H1 (cell line): ENCODE results near the gene ING5. TPM values are rescaled to one million over a fixed set of nuclear protein-coding genes. Genes with fewer than 3 reads are reported as not detected.

Experiments used
- CTCF ChIA-PET: fragments of 300-600 bp; sonication (Branson Sonifier 250); formaldehyde crosslinking; loops from one replicate; lab custom pipeline; 2021; ENCODE audit not compliant: partially characterized antibody; lab: Charles Lee
- POLR2A ChIA-PET: fragments of 300-600 bp; sonication (Branson Sonifier 250); formaldehyde crosslinking; loops from one replicate; lab custom pipeline; 2021; ENCODE audit warnings: inconsistent platforms; ENCODE audit not compliant: partially characterized antibody; lab: Charles Lee
- DNase-seq, 2 experiments: peaks; one replicate each; pipeline versions ENCODE4 v3.0.0 to v3.0.0-alpha.2; 2010 to 2022; ENCODE audit warnings: low spot score in 2 of 2, low read depth in 1 of 2, mixed read lengths in 1 of 2
- FAIRE-seq: peaks from 2 replicates; lab custom pipeline; 2011; peaks lifted over from hg19 to GRCh38; lab: Jason Lieb, UNC
- H2AFZ ChIP-seq: 2 replicates; pipeline ENCODE4 v1.8.1; 2012; ENCODE audit warnings: low read length, inconsistent platforms
- H2AK5ac ChIP-seq: 2 replicates; pipeline ENCODE4 v1.6.1; 2013; ENCODE audit warnings: low read depth, low read length
- H2BK120ac ChIP-seq: replicated peaks from 2 replicates; pipeline ENCODE3; 2013; ENCODE audit warnings: low read depth, low read length, inconsistent platforms
- H2BK12ac ChIP-seq: 2 replicates; pipeline ENCODE4 v1.6.1; 2013; ENCODE audit warnings: low read depth, low read length
- H2BK15ac ChIP-seq: 2 replicates; pipeline ENCODE4 v1.6.1; 2013; ENCODE audit warnings: low read length
- H2BK20ac ChIP-seq: 2 replicates; pipeline ENCODE4 v1.6.1; 2013; ENCODE audit warnings: low read length
- H2BK5ac ChIP-seq: 2 replicates; pipeline ENCODE4 v1.6.1; 2013; ENCODE audit warnings: low read depth, low read length
- H3K14ac ChIP-seq: 2 replicates; pipeline ENCODE4 v1.6.1; 2013; ENCODE audit warnings: inconsistent platforms; ENCODE audit not compliant: insufficient read length
- H3K18ac ChIP-seq: 2 replicates; pipeline ENCODE4 v1.6.1; 2013; ENCODE audit warnings: low read length; ENCODE audit errors: extremely low read depth
- H3K23ac ChIP-seq: 2 replicates; pipeline ENCODE4 v1.6.1; 2013; ENCODE audit warnings: inconsistent platforms; ENCODE audit not compliant: insufficient read length
- H3K23me2 ChIP-seq: 2 replicates; pipeline ENCODE4 v1.6.1; 2013; ENCODE audit warnings: low read depth, low read length
- H3K27ac ChIP-seq: 2 replicates; pipeline ENCODE4 v1.6.1; 2011; ENCODE audit warnings: low read depth, low read length, inconsistent platforms
- H3K27me3 ChIP-seq, 4 experiments: replicated peaks in 1 of 4; 1 replicate in 1 of 4; 2 replicates in 3 of 4; pipeline versions ENCODE4 v1.6.1 to v1.8.1; 2011 to 2013; ENCODE audit warnings: low read length in 3 of 4, mild to moderate bottlenecking in 3 of 4, inconsistent platforms in 2 of 4, mixed read lengths in 2 of 4, moderate library complexity in 1 of 4; ENCODE audit not compliant: control insufficient read depth in 3 of 4, insufficient read depth in 3 of 4; ENCODE audit errors: extremely low read depth in 1 of 4
- H3K36me3 ChIP-seq, 4 experiments: 2 replicates each; pipeline versions ENCODE4 v1.6.1 to v1.8.1; 2011 to 2013; ENCODE audit warnings: mild to moderate bottlenecking in 4 of 4, low read length in 3 of 4, moderate library complexity in 2 of 4, control low read depth in 1 of 4, inconsistent platforms in 1 of 4; ENCODE audit not compliant: insufficient read depth in 4 of 4, control insufficient read depth in 2 of 4
- H3K4ac ChIP-seq: replicated peaks from 2 replicates; pipeline ENCODE3; 2013; ENCODE audit warnings: low read length, low read depth, mixed read lengths, inconsistent platforms; ENCODE audit not compliant: insufficient read length
- H3K4me1 ChIP-seq, 4 experiments: replicated peaks in 1 of 4; 1 replicate in 1 of 4; 2 replicates in 3 of 4; pipeline versions ENCODE4 v1.6.1 to v1.8.1; 2011 to 2013; ENCODE audit warnings: low read length in 3 of 4, inconsistent platforms in 2 of 4, mixed read lengths in 1 of 4; ENCODE audit not compliant: insufficient read depth in 4 of 4, control insufficient read depth in 3 of 4
- H3K4me2 ChIP-seq, 2 experiments: 2 replicates each; pipeline versions ENCODE4 v1.6.1 to v1.8.1; 2011 to 2013; ENCODE audit warnings: low read depth in 2 of 2, low read length in 2 of 2, control low read depth in 1 of 2, inconsistent platforms in 1 of 2, mild to moderate bottlenecking in 1 of 2; ENCODE audit not compliant: insufficient read depth in 1 of 2
- H3K4me3 ChIP-seq, 4 experiments: fragments of 200-600, 300-600 bp in 1 of 4; sonication (generic), shearing (Covaris generic), sonication (Bioruptor Twin) in 1 of 4; 2 replicates each; pipeline versions ENCODE4 v1.5.1 to v1.8.1; 2011 to 2016; ENCODE audit warnings: low read length in 4 of 4, low read depth in 3 of 4, control low read depth in 2 of 4, inconsistent platforms in 2 of 4, mild to moderate bottlenecking in 2 of 4, mixed read lengths in 1 of 4, moderate library complexity in 1 of 4; ENCODE audit not compliant: insufficient read depth in 2 of 4; ENCODE audit errors: extremely low read depth in 1 of 4
- H3K56ac ChIP-seq: replicated peaks from 2 replicates; pipeline ENCODE3; 2013; ENCODE audit warnings: low read depth, mild to moderate bottlenecking, mixed read lengths, low read length, inconsistent platforms; ENCODE audit not compliant: insufficient read length
- H3K79me1 ChIP-seq: 2 replicates; pipeline ENCODE4 v1.6.1; 2013; ENCODE audit warnings: low read depth, low read length, control low read depth
- H3K79me2 ChIP-seq, 2 experiments: 2 replicates each; pipeline versions ENCODE4 v1.6.1 to v1.8.1; 2012 to 2013; ENCODE audit warnings: low read length in 2 of 2, mild to moderate bottlenecking in 2 of 2, inconsistent platforms in 1 of 2; ENCODE audit not compliant: insufficient read depth in 2 of 2, control insufficient read depth in 1 of 2
- H3K9ac ChIP-seq, 4 experiments: replicated peaks in 1 of 4; 1 replicate in 1 of 4; 2 replicates in 3 of 4; pipeline versions ENCODE4 v1.6.1 to v1.8.1; 2011 to 2013; ENCODE audit warnings: low read depth in 3 of 4, low read length in 3 of 4, control low read depth in 2 of 4, mild to moderate bottlenecking in 2 of 4, moderate library complexity in 2 of 4, inconsistent platforms in 1 of 4; ENCODE audit errors: extremely low read depth in 1 of 4
- H3K9me3 ChIP-seq, 2 experiments: 2 replicates each; pipeline versions ENCODE4 v1.6.1 to v1.8.1; 2012 to 2013; ENCODE audit warnings: mild to moderate bottlenecking in 2 of 2, moderate library complexity in 2 of 2, control low read depth in 1 of 2, inconsistent platforms in 1 of 2, low read depth in 1 of 2, low read length in 1 of 2, mixed read lengths in 1 of 2; ENCODE audit not compliant: insufficient read depth in 2 of 2
- H4K20me1 ChIP-seq, 2 experiments: replicated peaks in 1 of 2; 2 replicates each; pipeline versions ENCODE3 to v1.8.1; 2011 to 2013; ENCODE audit warnings: inconsistent platforms in 2 of 2, low read length in 2 of 2, mild to moderate bottlenecking in 1 of 2; ENCODE audit not compliant: insufficient read depth in 2 of 2, control insufficient read depth in 1 of 2
- H4K5ac ChIP-seq: 2 replicates; pipeline ENCODE4 v1.6.1; 2013; ENCODE audit warnings: low read length, low read depth, mixed read lengths, inconsistent platforms; ENCODE audit not compliant: insufficient read length
- H4K8ac ChIP-seq: 2 replicates; pipeline ENCODE4 v1.8.0; 2013; ENCODE audit warnings: mild to moderate bottlenecking, moderate library complexity, low read length, inconsistent platforms; ENCODE audit not compliant: insufficient read depth; ENCODE audit errors: extremely low read depth
- H4K91ac ChIP-seq: replicated peaks from 2 replicates; pipeline ENCODE3; 2013; ENCODE audit warnings: low read length, mixed read lengths, inconsistent platforms; ENCODE audit not compliant: insufficient read length
- CHD1 ChIP-seq: IDR thresholded peaks from 2 replicates; pipeline ENCODE4 v1.6.1; 2012; ENCODE audit warnings: low read depth, low read length, improper control_type of control experiment
- EZH2 ChIP-seq: fragments of 200-600 bp; sonication (generic); IDR thresholded peaks from 2 replicates; pipeline ENCODE4 v1.7.1; 2012; ENCODE audit warnings: low read depth, mild to moderate bottlenecking, moderate library complexity, low read length, inconsistent platforms; ENCODE audit not compliant: severe bottlenecking
- HDAC6 ChIP-seq: IDR thresholded peaks from one replicate; pipeline ENCODE4 v1.7.1; 2012; ENCODE audit warnings: low read depth, mild to moderate bottlenecking, inconsistent platforms, low read length, moderate library complexity
- PHF8 ChIP-seq: fragments of 200-600 bp; sonication (generic); conservative IDR thresholded peaks from 2 replicates; pipeline ENCODE4 v1.7.1; 2012; ENCODE audit warnings: low read depth, mild to moderate bottlenecking, inconsistent platforms, low read length, moderate library complexity
- RAD21 ChIP-seq, 2 experiments: IDR thresholded peaks in 1 of 2; conservative IDR thresholded peaks in 1 of 2; 2 replicates each; pipeline ENCODE4 v1.6.1; 2011; ENCODE audit warnings: low read depth in 2 of 2, low read length in 2 of 2, improper control_type of control experiment in 1 of 2, inconsistent platforms in 1 of 2, mild to moderate bottlenecking in 1 of 2, moderate library complexity in 1 of 2
- TAF7 ChIP-seq: optimal IDR thresholded peaks from 2 replicates; pipeline ENCODE3; 2011; ENCODE audit warnings: low read depth, mild to moderate bottlenecking, inconsistent platforms, low read length, moderate library complexity, borderline replicate concordance
- WGBS, 2 experiments: shearing (Covaris generic) in 1 of 2; methylation state at CpG; one replicate each; pipeline versions ENCODE4 v1.1.6 to v1.1.7; 2013 to 2015; ENCODE audit warnings: low lambda C conversion rate in 2 of 2, mixed read lengths in 2 of 2, inconsistent platforms in 1 of 2, low coverage in 1 of 2, missing lambda C conversion rate in 1 of 2; ENCODE audit not compliant: insufficient replicate concordance in 2 of 2, insufficient coverage in 1 of 2, insufficient read length in 1 of 2; ENCODE audit errors: extremely low coverage in 1 of 2, missing lambda C conversion rate in 1 of 2; 5-methylcytosine and 5-hydroxymethylcytosine counted together
- polyA plus RNA-seq, 7 experiments: library from polyadenylated mRNA; depleted of rRNA in 3 of 7; stranded (reverse) in 5 of 7; unstranded in 2 of 7; fragments of >200 nt in 5 of 7; fragments of 200-250 nt in 2 of 7; gene quantifications; 1 replicate in 5 of 7; 2 replicates in 1 of 7; 4 replicates in 1 of 7; pipeline versions ENCODE4 v1.2.1 to v1.2.3, GENCODE V29; 2011 to 2013; ENCODE audit warnings: missing spikeins in 2 of 7, mixed read lengths in 2 of 7
- total RNA-seq: library from RNA; stranded (reverse); fragmentation: NEBNext Ultra II Directional; extraction: Animal tissue kit (Norgen Biotek cat#: 25700); gene quantifications from 2 replicates; pipeline ENCODE4 v1.2.1, GENCODE V29; 2021
- TF ChIP-seq, protein P1 (sequence below): IDR thresholded peaks from 2 replicates; pipeline ENCODE4 v1.6.1; 2012; ENCODE audit warnings: low read length, inconsistent platforms
- TF ChIP-seq, protein P2 (sequence below), 3 experiments: IDR thresholded peaks; 1 replicate in 2 of 3; 2 replicates in 1 of 3; pipeline versions ENCODE4 v1.5.1 to v1.6.1; 2011; ENCODE audit warnings: low read length in 3 of 3, mild to moderate bottlenecking in 3 of 3, inconsistent platforms in 2 of 3, low read depth in 1 of 3, moderate library complexity in 1 of 3; ENCODE audit not compliant: insufficient read depth in 1 of 3; ENCODE audit errors: control extremely low read depth in 1 of 3

Gene ING5
- total and polyA plus RNA-seq, 2 of the 8 experiments (the other 6 are each of a cell fraction or from before 2014, with no cell fraction given): 41.5 to 47.4 TPM

DNA sequence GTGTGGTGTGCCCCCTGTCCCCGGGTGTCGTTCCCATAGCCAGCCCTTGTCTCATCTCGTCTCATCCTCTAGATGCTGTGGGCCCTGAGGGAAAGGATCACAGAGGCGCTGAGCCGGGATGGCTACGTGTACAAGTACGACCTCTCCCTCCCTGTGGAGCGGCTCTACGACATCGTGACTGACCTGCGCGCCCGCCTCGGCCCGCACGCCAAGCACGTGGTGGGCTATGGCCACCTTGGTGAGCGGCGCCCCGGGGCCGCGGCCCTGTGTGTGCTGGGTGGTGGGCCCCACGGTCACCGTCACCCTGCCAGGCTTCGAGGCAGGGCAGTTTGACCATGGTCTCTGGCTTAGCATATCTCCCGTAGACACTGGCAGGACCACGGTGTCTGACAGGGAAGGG lies 53.9 kb downstream of the ING5 start:
- CTCF ChIA-PET: interaction anchor here (1.0 kb wide), 1 partner anchor 123 kb away, joined by 3 read pairs; no protein-coding TSS in a partner anchor
- POLR2A ChIA-PET: interaction anchor here (1.0 kb wide), 1 partner anchor 17 kb away, joined by 4 read pairs; no protein-coding TSS in a partner anchor
- TF ChIP-seq EZH2 (no peak), CHD1 (no peak), RAD21 (IDR thresholded peaks at IDR 0.05 in 1 of 2, conservative IDR thresholded peaks at IDR 0.05 in 1 of 2; ENCODE audit: low read depth in 2 of 2, low read length in 2 of 2) (no peak), HDAC6 (no peak), PHF8 (no peak), TAF7 (no peak)
- TF ChIP-seq, protein P1, sequence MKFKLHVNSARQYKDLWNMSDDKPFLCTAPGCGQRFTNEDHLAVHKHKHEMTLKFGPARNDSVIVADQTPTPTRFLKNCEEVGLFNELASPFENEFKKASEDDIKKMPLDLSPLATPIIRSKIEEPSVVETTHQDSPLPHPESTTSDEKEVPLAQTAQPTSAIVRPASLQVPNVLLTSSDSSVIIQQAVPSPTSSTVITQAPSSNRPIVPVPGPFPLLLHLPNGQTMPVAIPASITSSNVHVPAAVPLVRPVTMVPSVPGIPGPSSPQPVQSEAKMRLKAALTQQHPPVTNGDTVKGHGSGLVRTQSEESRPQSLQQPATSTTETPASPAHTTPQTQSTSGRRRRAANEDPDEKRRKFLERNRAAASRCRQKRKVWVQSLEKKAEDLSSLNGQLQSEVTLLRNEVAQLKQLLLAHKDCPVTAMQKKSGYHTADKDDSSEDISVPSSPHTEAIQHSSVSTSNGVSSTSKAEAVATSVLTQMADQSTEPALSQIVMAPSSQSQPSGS: no peak
- TF ChIP-seq, protein P2, sequence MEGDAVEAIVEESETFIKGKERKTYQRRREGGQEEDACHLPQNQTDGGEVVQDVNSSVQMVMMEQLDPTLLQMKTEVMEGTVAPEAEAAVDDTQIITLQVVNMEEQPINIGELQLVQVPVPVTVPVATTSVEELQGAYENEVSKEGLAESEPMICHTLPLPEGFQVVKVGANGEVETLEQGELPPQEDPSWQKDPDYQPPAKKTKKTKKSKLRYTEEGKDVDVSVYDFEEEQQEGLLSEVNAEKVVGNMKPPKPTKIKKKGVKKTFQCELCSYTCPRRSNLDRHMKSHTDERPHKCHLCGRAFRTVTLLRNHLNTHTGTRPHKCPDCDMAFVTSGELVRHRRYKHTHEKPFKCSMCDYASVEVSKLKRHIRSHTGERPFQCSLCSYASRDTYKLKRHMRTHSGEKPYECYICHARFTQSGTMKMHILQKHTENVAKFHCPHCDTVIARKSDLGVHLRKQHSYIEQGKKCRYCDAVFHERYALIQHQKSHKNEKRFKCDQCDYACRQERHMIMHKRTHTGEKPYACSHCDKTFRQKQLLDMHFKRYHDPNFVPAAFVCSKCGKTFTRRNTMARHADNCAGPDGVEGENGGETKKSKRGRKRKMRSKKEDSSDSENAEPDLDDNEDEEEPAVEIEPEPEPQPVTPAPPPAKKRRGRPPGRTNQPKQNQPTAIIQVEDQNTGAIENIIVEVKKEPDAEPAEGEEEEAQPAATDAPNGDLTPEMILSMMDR (IDR thresholded peaks at IDR 0.05; ENCODE audit: control extremely low read depth in 1 of 3, insufficient read depth in 1 of 3, low read depth in 1 of 3, low read length in 3 of 3): no peak

More for the DNA sequence above, 53.9 kb downstream of the ING5 start:
- Histone ChIP-seq H3K18ac (no peak overlapping the region), H3K27me3 (no peaks in the 10 kb centered on the region), H4K20me1 (peaks cover 0 to 3% of the 10 kb centered on the region in 2 experiments), H3K56ac (no peak overlapping the region), H2BK20ac (no peak overlapping the region), H3K27ac (no peak overlapping the region), H2BK5ac (no peak overlapping the region), H3K36me3 (no peaks in the 10 kb centered on the region; a peak in 1 of 8 replicates), H3K4ac (no peak overlapping the region), H3K79me1 (no peaks in the 10 kb centered on the region; the same call in 1 of the 2 replicates), H3K4me1 (no peaks in the 10 kb centered on the region), H4K8ac (peak overlapping the region; percentile 51), H3K79me2 (no peaks in the 10 kb centered on the region), H3K9me3 (peaks cover 6 to 8% of the 10 kb centered on the region in 2 experiments; a peak in 3 of 4 replicates), H2BK120ac (no peak overlapping the region), H2BK12ac (no peak overlapping the region), H3K14ac (no peak overlapping the region), H4K5ac (no peak overlapping the region), H3K9ac (no peak overlapping the region), H3K23ac (no peak overlapping the region), H2AFZ (no peak overlapping the region), H2BK15ac (no peak overlapping the region), H2AK5ac (no peak overlapping the region), H3K23me2 (no peaks in the 10 kb centered on the region), H4K91ac (no peak overlapping the region), H3K4me3 (no peak overlapping the region), H3K4me2 (no peak overlapping the region)
- DNase-seq: no peak
- WGBS, 2 experiments: 91% methylated on average over 27 of the region's 27 CpGs; no CpG with 5 or more reads in 1 of the 2 experiments
- FAIRE-seq: no peak
